Mononuclear cell (primary cell): ENCODE results near the gene IL1RAPL1. TPM values are rescaled to one million over a fixed set of nuclear protein-coding genes. Genes with fewer than 3 reads are reported as not detected.

Source experiments
- H3K27me3 ChIP-seq: 2 replicates; pipeline ENCODE4 v1.6.0; 2011; ENCODE audit warnings: low read length, control low read depth; ENCODE audit not compliant: insufficient read depth
- H3K4me1 ChIP-seq: 2 replicates; pipeline ENCODE4 v1.5.1; 2011; ENCODE audit warnings: mild to moderate bottlenecking, low read length, control low read depth; ENCODE audit not compliant: insufficient read depth
- H3K4me3 ChIP-seq: 2 replicates; pipeline ENCODE4 v1.5.1; 2011; ENCODE audit warnings: mild to moderate bottlenecking, low read length, moderate library complexity
- H3K9me3 ChIP-seq: 2 replicates; pipeline ENCODE4 v1.5.1; 2011; ENCODE audit warnings: low read depth, mild to moderate bottlenecking, control low read depth, low read length
- total RNA-seq: library from RNA; depleted of rRNA; stranded (reverse); fragments of >200 nt; gene quantifications from one replicate; pipeline ENCODE4 v1.2.3, GENCODE V29; 2012

Gene IL1RAPL1
- total RNA-seq, 1 donor = under 0.01 TPM

GRCh38 chrX:29555465-29556091 is 968.3 kb downstream of the IL1RAPL1 start:
- Histone ChIP-seq H3K4me1 (no peaks in the 10 kb centered on the region), H3K27me3 (no peaks in the 10 kb centered on the region), H3K4me3 (no peak overlapping the region), H3K9me3 (no peaks in the 10 kb centered on the region)

DNA sequence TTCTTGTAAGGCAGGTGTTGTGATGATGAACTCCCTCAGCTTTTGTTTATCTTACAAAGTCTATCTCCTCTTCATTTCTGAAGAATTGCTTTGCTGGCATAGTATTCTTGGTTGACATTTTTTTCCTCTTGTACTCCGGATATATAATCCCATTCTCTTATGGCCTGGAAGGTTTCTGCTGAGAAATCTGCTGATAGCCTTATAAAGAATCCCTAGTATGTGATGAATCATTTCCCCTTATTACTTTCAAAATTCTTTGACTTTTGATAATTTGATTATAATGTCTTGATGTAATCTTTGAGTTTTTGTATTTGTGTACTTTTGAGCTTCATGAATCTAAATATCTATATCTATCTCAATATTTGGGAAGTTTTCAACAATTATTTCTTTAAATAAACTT is 972.8 kb downstream of the IL1RAPL1 start:
- Histone ChIP-seq H3K4me1 (no peaks in the 10 kb centered on the region), H3K27me3 (no peaks in the 10 kb centered on the region), H3K9me3 (no peaks in the 10 kb centered on the region), H3K4me3 (no peak overlapping the region)

DNA sequence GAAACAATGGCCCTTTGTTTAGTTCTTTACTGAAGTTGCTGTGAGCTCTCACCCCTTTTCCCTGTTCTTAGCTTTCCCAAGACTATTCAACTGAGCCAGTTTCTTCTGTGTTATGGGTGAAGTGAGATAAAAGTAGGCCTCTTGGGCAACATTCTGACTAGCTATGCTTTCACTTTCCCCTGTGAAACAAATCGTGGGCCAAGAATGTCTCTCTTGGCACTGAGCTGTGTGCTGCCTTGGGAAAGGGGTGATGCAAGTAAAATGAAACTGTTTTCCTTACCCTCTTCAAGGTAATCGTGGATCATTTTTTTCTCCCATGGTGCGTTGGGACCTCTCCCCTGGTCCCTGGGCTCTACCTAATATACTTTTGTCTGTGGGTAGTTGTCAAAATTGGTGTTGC is 974.2 kb downstream of the IL1RAPL1 start:
- no peaks in the 10 kb centered on the region for H3K9me3 ChIP-seq
- H3K4me1 ChIP-seq = no peaks in the 10 kb centered on the region
- H3K27me3 ChIP-seq = no peaks in the 10 kb centered on the region
- no peak overlapping the region for H3K4me3 ChIP-seq

DNA sequence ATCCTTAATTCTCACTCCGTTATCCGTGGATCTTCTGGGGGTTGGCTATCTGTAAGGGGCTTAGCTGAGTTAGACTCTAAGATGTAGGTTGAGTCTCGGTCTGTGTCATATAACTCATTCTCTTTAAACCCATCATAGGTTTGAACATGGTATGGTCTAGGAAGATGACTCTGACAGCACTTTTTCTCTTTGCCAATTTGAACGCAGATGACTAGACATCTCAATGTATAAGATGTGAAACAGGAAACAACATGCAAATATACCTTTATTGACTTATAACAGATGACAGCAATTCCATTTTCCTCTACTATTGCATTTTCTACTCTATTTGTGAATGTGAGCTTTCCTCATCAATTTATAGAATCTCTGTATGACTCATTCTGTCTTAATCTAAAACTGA is 993.3 kb downstream of the IL1RAPL1 start:
- Histone ChIP-seq H3K4me3 (no peak overlapping the region), H3K27me3 (no peaks in the 10 kb centered on the region), H3K4me1 (no peaks in the 10 kb centered on the region), H3K9me3 (no peaks in the 10 kb centered on the region)

GRCh38 chrX:29581223-29581622 is 994.0 kb downstream of the IL1RAPL1 start:
- Histone ChIP-seq H3K4me3 (no peak overlapping the region), H3K9me3 (no peaks in the 10 kb centered on the region), H3K4me1 (no peaks in the 10 kb centered on the region), H3K27me3 (no peaks in the 10 kb centered on the region)

DNA sequence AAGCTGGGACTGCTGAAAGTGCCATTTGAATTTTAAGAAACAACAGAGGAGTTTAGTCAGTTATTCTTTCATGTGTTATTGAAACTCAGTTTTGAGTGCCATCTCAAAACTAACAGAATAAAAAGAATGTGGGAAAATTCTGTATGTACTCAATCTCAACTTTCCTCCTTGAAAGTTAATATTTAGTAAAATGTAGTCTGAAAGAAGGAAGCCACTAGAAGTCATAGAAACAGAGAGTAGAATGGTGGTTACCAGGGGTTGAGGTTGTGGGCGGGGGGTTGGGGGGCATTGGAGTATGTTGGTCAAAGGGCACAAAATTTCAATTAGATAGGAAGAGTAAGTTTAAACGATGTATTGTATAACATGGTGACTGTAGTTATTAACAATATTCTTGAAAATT is 999.9 kb downstream of the IL1RAPL1 start:
- no peak overlapping the region for H3K4me3 ChIP-seq
- H3K27me3 ChIP-seq = no peaks in the 10 kb centered on the region
- H3K4me1 ChIP-seq = no peaks in the 10 kb centered on the region
- H3K9me3 ChIP-seq = no peaks in the 10 kb centered on the region

GRCh38 chrX:29590921-29591320 is 1003.7 kb downstream of the IL1RAPL1 start:
- Histone ChIP-seq H3K9me3 (no peaks in the 10 kb centered on the region), H3K4me3 (no peak overlapping the region), H3K4me1 (no peaks in the 10 kb centered on the region), H3K27me3 (no peaks in the 10 kb centered on the region)

DNA sequence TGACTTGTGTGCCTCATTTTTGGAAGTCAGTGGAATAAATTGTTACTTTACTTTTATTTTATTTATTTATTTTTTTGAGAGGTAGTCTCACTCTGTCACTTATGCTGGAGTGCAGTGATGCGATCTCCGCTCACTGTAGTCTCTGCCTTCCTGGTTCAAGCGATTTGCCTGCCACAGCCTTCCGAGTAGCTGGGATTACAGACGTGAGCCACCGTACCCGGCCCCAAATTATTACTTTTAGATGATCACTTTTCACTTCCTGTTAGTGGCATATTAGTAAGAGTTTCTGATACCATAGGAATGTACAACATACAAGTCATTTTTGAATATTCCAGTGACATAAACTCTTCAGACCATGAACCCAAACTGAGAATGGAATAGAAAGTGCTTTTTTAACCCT is 1017.1 kb downstream of the IL1RAPL1 start:
- Histone ChIP-seq H3K4me1 (no peaks in the 10 kb centered on the region), H3K27me3 (no peaks in the 10 kb centered on the region), H3K4me3 (no peak overlapping the region), H3K9me3 (no peaks in the 10 kb centered on the region)

DNA sequence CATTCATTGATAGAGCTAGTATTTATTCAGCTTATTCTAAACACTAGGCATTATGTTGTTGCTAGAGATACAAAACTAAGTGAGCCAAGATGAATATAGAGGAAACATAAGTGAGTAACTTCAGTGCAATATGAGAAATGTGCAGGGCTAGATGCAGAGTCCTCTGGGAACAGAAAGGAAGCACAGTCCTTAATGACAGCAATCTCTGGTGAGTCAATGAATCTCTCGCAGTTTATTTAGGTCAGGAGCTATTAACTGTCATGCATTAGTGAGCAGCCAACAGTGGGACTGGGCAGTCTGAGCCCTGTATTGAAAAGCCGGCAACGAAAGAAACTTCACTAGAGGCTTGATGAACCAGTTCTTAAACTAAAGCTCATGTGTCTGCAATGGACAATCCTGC is 1030.0 kb downstream of the IL1RAPL1 start:
- H3K4me1 ChIP-seq = no peaks in the 10 kb centered on the region
- no peaks in the 10 kb centered on the region for H3K27me3 ChIP-seq
- H3K4me3 ChIP-seq = no peak overlapping the region
- H3K9me3 ChIP-seq = no peaks in the 10 kb centered on the region

DNA sequence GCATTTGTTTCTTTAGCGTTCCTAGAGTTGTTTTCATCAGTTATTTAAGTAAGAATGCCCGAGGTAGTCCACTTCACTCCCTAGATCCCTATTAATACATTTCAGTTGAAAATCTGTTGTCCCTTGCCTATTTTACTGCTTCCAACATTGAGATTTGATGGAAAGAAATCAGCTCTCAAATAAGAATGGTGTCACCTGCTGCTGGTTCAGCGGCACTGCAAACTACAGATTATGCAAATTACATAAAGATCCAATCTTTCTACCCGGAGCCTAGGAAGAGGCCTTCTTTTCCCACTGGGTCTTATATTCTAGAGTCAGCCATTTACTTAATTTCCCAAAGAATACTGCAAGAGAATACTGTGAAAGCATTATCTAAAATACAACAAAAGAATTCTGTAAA is 1030.5 kb downstream of the IL1RAPL1 start:
- H3K9me3 ChIP-seq = no peaks in the 10 kb centered on the region
- no peak overlapping the region for H3K4me3 ChIP-seq
- no peaks in the 10 kb centered on the region for H3K4me1 ChIP-seq
- no peaks in the 10 kb centered on the region for H3K27me3 ChIP-seq

DNA sequence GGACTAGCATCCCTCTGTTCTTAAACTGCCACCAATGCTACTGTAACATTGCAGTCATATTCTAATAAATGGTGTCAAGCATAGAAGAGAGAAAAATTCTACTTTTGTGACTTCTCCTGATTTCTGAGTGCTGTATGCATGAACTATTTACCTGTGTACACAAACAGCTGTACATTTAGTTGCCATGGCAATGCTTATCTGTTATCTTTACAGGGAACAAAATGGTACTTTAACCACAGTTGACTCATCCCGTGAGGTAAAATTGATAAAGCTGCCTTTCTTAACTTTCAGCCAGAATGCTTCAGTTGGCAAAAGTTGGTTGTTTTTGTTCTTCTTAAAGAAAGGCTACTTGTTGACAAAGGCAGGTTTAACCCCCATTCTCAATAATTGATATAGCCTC is 1040.6 kb downstream of the IL1RAPL1 start:
- H3K4me1 ChIP-seq = no peaks in the 10 kb centered on the region
- no peaks in the 10 kb centered on the region for H3K27me3 ChIP-seq

DNA sequence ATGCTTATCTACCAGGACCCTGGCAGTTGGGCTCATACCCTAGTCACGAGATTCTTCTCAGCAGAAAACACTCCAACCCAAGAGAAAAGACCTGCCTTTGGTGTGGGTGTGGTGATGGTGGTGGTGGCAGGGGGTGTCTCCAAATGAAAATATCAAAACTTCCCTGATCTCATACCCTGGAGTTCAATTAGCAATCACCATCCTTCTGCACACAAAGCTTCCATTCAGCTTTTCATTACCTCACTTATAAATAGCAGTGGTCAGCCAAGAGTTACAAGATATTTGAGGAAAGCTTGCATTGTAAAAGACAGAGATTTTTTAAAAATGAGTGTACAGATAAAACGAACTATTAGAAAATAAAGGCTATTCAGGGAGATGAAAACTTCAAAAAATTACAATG is 1047.3 kb downstream of the IL1RAPL1 start:
- no peaks in the 10 kb centered on the region for H3K27me3 ChIP-seq
- H3K4me3 ChIP-seq = no peak overlapping the region

More for the DNA sequence above, 1040.6 kb downstream of the IL1RAPL1 start:
- no peak overlapping the region for H3K4me3 ChIP-seq
- no peaks in the 10 kb centered on the region for H3K9me3 ChIP-seq

GRCh38 chrX:29636331-29636730 is 1049.1 kb downstream of the IL1RAPL1 start:
- Histone ChIP-seq H3K27me3 (no peaks in the 10 kb centered on the region), H3K4me1 (no peaks in the 10 kb centered on the region), H3K9me3 (no peaks in the 10 kb centered on the region), H3K4me3 (no peak overlapping the region)

More for the DNA sequence above, 1047.3 kb downstream of the IL1RAPL1 start:
- H3K4me1 ChIP-seq = no peaks in the 10 kb centered on the region
- no peaks in the 10 kb centered on the region for H3K9me3 ChIP-seq

- Histone ChIP-seq H3K4me1 (no peaks in the 10 kb centered on the region), H3K27me3 (no peaks in the 10 kb centered on the region), H3K9me3 (no peaks in the 10 kb centered on the region), H3K4me3 (no peak overlapping the region)
Observed at GRCh38 chrX:29640106-29640505, 1052.9 kb downstream of the IL1RAPL1 start.

DNA sequence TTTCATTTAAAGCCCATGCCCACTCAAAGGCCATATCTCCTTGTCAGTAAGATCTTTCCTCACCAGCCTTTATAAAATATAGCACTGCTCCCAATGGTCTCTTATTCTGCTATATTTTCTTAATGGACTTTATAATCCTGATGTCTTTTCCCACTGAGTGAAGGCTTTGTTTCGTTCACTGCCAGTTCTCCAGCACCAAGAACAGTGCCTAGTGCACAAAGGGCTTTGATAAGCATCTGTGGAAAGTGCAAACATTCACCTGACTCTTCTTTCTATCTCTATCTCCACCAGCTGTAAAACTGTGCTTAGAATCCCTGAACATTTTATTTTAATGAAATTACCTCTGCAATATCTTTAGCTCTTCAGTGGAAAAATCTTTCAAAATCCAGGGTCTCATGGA is 1054.2 kb downstream of the IL1RAPL1 start:
- Histone ChIP-seq H3K9me3 (no peaks in the 10 kb centered on the region), H3K4me3 (no peak overlapping the region), H3K27me3 (no peaks in the 10 kb centered on the region), H3K4me1 (no peaks in the 10 kb centered on the region)

- no peak overlapping the region for H3K4me3 ChIP-seq
- H3K4me1 ChIP-seq = no peaks in the 10 kb centered on the region
- H3K27me3 ChIP-seq = no peaks in the 10 kb centered on the region
- no peaks in the 10 kb centered on the region for H3K9me3 ChIP-seq
Observed at GRCh38 chrX:29643181-29643580, 1055.9 kb downstream of the IL1RAPL1 start.
